ELR (cell line): ENCODE data around the gene DRD2.

Experiments
- DNase-seq: peaks from one replicate; pipeline ENCODE4 v3.0.0-alpha.2; 2015; ENCODE audit warnings: low read depth

Gene DRD2

DNA sequence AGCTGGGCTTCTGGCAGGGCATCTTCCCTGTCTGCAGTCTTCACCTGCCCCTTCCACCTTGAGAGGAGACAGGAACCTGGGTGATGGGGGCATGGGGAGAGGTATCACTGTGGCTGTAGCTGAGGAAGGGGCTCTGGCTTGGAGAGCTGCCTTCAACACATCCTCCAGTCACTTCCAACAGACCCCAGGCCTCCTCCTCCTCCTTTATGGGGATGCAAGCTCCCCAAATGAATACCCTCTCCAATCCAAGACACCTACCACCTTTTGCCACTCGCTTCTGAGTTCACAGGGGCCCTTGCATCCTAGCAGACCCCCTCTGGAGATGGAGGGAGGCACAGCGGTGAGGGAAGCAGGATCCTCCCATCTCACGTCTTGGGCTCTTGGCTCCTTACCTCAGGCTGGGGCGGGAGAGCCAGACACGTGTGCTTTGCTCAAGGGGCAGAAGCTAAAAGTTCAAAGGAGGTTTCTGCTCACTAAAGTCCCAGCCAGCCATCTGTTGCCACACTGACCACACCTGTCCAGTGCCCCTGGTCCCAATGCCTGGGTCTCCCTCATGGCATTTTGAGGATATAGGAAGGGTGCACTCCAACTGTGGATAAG, 74.5 kb downstream of the DRD2 start:
- DNase-seq = no peak

DNA sequence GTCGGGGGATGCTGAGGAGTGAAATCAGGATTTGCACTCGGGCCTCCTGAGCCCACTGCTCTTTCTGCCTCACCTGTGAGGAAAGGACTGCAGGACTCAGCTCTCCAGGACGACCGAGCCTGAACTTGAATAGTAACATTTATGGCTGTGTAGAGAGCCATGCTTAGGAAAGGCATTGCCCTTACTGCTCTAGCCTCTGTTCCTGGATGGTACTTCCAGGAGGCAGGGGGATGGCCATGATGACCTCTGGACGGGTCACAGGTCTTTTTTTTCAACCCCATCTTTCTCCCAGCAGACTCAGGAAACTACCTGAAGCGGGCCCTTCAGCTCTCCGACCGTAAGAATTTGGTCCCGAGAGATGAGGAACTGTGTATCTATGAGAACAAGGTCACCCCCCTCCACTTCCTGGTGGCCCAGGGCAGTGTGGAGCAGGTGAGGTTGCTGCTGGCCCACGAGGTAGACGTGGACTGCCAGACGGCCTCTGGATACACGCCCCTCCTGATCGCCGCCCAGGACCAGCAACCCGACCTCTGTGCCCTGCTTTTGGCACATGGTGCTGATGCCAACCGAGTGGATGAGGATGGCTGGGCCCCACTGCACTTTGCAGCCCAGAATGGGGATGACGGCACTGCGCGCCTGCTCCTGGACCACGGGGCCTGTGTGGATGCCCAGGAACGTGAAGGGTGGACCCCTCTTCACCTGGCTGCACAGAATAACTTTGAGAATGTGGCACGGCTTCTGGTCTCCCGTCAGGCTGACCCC, 76.3 kb downstream of the DRD2 start:
- no peak for DNase-seq

DNA sequence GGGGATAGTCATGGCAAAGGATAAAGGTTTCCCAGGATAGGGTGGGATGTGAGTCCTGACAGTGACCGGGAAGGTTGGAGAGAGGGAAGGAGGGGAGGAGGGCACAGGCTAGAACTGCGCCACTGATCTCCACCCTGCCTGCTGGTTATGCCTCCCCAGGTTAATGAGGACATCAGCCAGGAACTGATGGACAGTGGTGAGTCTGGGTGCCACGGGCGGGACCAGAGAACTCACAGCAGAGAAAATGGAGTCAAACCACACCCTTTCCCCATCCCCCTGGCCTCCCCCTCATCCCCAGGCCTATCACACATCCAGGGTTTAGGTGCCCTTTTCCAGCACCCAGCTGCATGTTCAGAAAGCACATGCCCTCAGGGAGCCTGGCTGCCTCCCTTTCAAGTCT, 77.4 kb downstream of the DRD2 start:
- DNase-seq = no peak

GRCh38 chr11:113397212-113397611, 78.0 kb downstream of the DRD2 start:
- DNase-seq = no peak

GRCh38 chr11:113396690-113397089, 78.5 kb downstream of the DRD2 start:
- no peak for DNase-seq

GRCh38 chr11:113395782-113396336, 79.3 kb downstream of the DRD2 start:
- DNase-seq = no peak

DNA sequence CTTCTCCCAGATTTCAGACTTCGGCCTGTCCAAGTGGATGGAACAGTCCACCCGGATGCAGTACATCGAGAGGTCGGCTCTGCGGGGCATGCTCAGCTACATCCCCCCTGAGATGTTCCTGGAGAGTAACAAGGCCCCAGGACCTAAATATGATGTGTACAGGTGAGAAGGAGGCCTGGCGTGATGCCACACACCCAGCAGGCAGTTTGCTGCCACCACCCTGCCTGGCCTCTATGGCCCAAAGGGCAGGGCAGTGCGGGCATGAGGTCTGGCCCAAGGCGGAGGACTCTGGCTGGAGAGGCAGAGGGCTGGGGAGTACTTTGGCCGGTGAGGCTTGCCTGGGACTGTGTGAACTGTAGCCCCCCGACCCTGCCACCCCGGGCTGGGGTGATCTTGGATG, 80.3 kb downstream of the DRD2 start:
- no peak for DNase-seq

GRCh38 chr11:113393501-113393985, 81.7 kb downstream of the DRD2 start:
- DNase-seq = no peak

GRCh38 chr11:113392236-113392921, 82.8 kb downstream of the DRD2 start:
- no peak for DNase-seq

- DNase-seq = no peak
These were observed 85.9 kb downstream of the DRD2 start for GRCh38 chr11:113389272-113389671.

- DNase-seq = no peak
These were observed 87.5 kb downstream of the DRD2 start, which contains the start of gene ANKK1 for GRCh38 chr11:113387605-113388211. TSS of gene ANKK1 (plus strand) at chr11:113387779. CDS start at chr11:113387885, 106 bp downstream.

- no peak for DNase-seq
These were observed 88.3 kb downstream of the DRD2 start for GRCh38 chr11:113386866-113387265.

GRCh38 chr11:113385749-113386148, 89.4 kb downstream of the DRD2 start:
- DNase-seq = no peak

DNA sequence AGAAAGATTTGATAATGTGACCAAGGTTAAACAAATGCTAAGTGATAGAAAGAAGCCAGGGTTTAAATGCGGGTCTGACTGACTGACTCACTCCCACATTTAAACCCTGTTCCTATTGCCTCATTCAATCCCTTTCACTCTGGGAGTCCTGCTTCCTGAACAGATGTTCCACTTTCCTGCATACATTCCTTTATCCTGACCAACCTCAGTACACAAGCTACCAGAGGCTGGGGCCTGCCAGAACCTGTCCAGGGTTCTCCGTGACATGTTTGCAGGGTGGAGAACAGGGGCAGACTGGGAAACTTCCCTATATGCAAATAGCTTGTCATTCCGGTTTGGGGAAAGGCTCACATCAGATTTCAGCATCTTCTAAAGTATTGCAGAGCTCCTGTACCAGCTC, 90.6 kb downstream of the DRD2 start:
- peak; percentile 92 for DNase-seq

- no peak for DNase-seq
These were observed 93.1 kb downstream of the DRD2 start for GRCh38 chr11:113382121-113382520.

- peak; percentile 27 for DNase-seq
These were observed 96.5 kb downstream of the DRD2 start for GRCh38 chr11:113378692-113379091.

DNA sequence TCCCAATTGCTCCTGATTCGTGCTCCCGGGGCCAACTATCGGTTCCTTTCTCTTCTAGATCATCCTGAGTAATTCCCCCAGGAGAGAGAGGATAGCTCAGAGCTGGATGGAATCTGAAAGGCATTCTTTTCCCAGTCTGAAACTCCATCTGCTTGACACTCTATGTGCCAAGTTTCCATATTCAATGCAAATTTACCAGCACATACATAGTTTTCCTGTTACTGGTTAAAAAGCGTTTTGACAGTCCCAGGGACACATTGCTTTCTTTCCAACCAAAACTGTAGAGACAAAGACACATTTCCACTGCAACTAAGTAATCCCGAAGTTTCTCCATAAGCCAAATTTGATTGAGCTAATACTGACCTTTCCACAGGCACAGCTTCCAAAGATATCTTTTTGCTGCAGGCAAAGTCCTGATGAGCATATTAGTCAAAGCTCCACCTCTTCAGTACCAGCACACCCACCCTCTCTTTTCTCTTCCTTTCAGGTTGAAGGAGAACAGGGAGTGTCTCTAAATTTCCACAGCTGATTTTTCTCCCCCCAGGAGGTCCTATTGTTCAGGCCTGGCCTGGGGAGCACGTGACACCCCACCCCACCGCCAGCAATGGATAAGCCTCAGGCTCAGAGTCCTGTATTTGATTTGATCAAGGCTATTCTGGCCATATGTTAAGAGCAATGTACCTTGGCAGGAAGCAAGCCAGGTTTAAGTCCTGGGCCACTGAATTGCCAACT, 97.4 kb downstream of the DRD2 start:
- no peak for DNase-seq

GRCh38 chr11:113376156-113376555, 99.0 kb downstream of the DRD2 start:
- no peak for DNase-seq

- DNase-seq = no peak
These were observed 99.8 kb downstream of the DRD2 start for GRCh38 chr11:113375402-113375801.

GRCh38 chr11:113373981-113374560, 101.1 kb downstream of the DRD2 start:
- no peak for DNase-seq

GRCh38 chr11:113373306-113373705, 101.9 kb downstream of the DRD2 start:
- peak; percentile 64 for DNase-seq
